HepG2 (cell line): ENCODE results near the gene DNAJC11. TPM values are rescaled to one million over a fixed set of nuclear protein-coding genes. Genes with fewer than 3 reads are reported as not detected.

Experiments
- ARNT2 ChIP-seq: sonication (generic); formaldehyde crosslinking; IDR thresholded peaks from 2 replicates; pipeline ENCODE4 v1.8.0; 2022; ENCODE audit warnings: mild to moderate bottlenecking, low read depth, missing genetic modification reagents, moderate library complexity
- DMAP1 ChIP-seq: IDR thresholded peaks from 2 replicates; pipeline ENCODE4 v1.6.1; 2016
- ELF3 ChIP-seq: IDR thresholded peaks from 2 replicates; pipeline ENCODE4 v1.6.1; 2016; ENCODE audit warnings: missing genetic modification reagents, missing compliant biosample characterization
- LCORL ChIP-seq, 2 experiments: fragments of 450-650 bp in 1 of 2; sonication (generic) in 1 of 2; formaldehyde crosslinking in 1 of 2; IDR thresholded peaks; 2 replicates each; pipeline versions ENCODE4 v1.5.0 to v1.6.1; 2017 to 2020; ENCODE audit warnings: antibody characterized with exemption in 1 of 2, missing genetic modification reagents in 1 of 2
- PHF8 ChIP-seq: sonication (generic); formaldehyde crosslinking; IDR thresholded peaks from 2 replicates; pipeline ENCODE4 v1.5.0; 2020; ENCODE audit warnings: missing genetic modification reagents
- RFX1 ChIP-seq: fragments of 450-650 bp; IDR thresholded peaks from 2 replicates; pipeline ENCODE4 v1.6.1; 2017
- SMAD1 ChIP-seq: sonication (generic); formaldehyde crosslinking; IDR thresholded peaks from 2 replicates; pipeline ENCODE4 v1.4.0; 2020; ENCODE audit warnings: missing genetic modification reagents, low read depth, mild to moderate bottlenecking, borderline replicate concordance
- SMC3 ChIP-seq: IDR thresholded peaks from 2 replicates; pipeline ENCODE4 v1.6.1; 2011; ENCODE audit warnings: low read length, improper control_type of control experiment
- SOX13 ChIP-seq, 3 experiments: fragments of 450-650 bp in 1 of 3; sonication (generic) in 1 of 3; formaldehyde crosslinking in 1 of 3; IDR thresholded peaks in 2 of 3; conservative IDR thresholded peaks in 1 of 3; 2 replicates each; pipeline versions ENCODE4 v1.5.0 to v1.6.1; 2016 to 2020; ENCODE audit warnings: antibody characterized with exemption in 1 of 3, mild to moderate bottlenecking in 1 of 3, missing compliant biosample characterization in 1 of 3, missing genetic modification reagents in 1 of 3, moderate library complexity in 1 of 3
- STAG1 ChIP-seq: sonication (generic); formaldehyde crosslinking; IDR thresholded peaks from 2 replicates; pipeline ENCODE4 v1.4.0; 2020; ENCODE audit warnings: missing genetic modification reagents
- TBX3 ChIP-seq: fragments of 450-650 bp; IDR thresholded peaks from 2 replicates; pipeline ENCODE4 v1.6.1; 2017; ENCODE audit warnings: antibody characterized with exemption, mild to moderate bottlenecking, inconsistent platforms, borderline replicate concordance
- ZBTB21 ChIP-seq: sonication (generic); formaldehyde crosslinking; IDR thresholded peaks from 2 replicates; pipeline ENCODE4 v1.4.0; 2020; ENCODE audit warnings: missing genetic modification reagents
- ZMAT3 ChIP-seq: sonication (generic); formaldehyde crosslinking; conservative IDR thresholded peaks from 2 replicates; pipeline ENCODE4 v1.7.0; 2021; ENCODE audit warnings: missing genetic modification reagents
- ZNF619 ChIP-seq: sonication (generic); formaldehyde crosslinking; IDR thresholded peaks from 2 replicates; pipeline ENCODE4 v1.4.0; 2020; ENCODE audit warnings: mild to moderate bottlenecking, missing genetic modification reagents
- ZNF674 ChIP-seq: sonication (generic); formaldehyde crosslinking; IDR thresholded peaks from 2 replicates; pipeline ENCODE4 v1.5.0; 2020; ENCODE audit warnings: low read depth, mild to moderate bottlenecking, missing genetic modification reagents
- ZNF75D ChIP-seq: sonication (generic); formaldehyde crosslinking; IDR thresholded peaks from 2 replicates; pipeline ENCODE4 v1.8.1; 2023; ENCODE audit warnings: missing genetic modification reagents, mild to moderate bottlenecking, borderline replicate concordance
- polyA plus RNA-seq, 8 experiments: library from polyadenylated mRNA; depleted of rRNA in 3 of 8; stranded (reverse) in 7 of 8; unstranded in 1 of 8; fragments of >200 nt; fragmentation: Illumina TruSeq in 4 of 8; extraction: Trizol in 4 of 8; gene quantifications; 2 replicates each; pipeline versions ENCODE4 v1.2.1 to v1.2.3, GENCODE V29; 2011 to 2016; ENCODE audit warnings: low read depth in 4 of 8, missing spikeins in 1 of 8, mixed read lengths in 1 of 8; ENCODE audit not compliant: insufficient read depth in 1 of 8
- total RNA-seq, 5 experiments: library from RNA; depleted of rRNA; stranded (reverse); fragments of >200 nt; fragmentation: Illumina TruSeq; extraction: Trizol; gene quantifications; 2 replicates each; pipeline ENCODE4 v1.2.3, GENCODE V29; 2016; ENCODE audit warnings: low read depth in 1 of 5
- TF ChIP-seq, protein P1 (sequence below): sonication (generic); formaldehyde crosslinking; IDR thresholded peaks from 2 replicates; pipeline ENCODE4 v1.5.0; 2020; ENCODE audit warnings: mild to moderate bottlenecking, missing genetic modification reagents
- TF ChIP-seq, protein P2 (sequence below): sonication (generic); formaldehyde crosslinking; IDR thresholded peaks from 2 replicates; pipeline ENCODE4 v1.8.1; 2023; ENCODE audit warnings: missing genetic modification reagents, inconsistent platforms, borderline replicate concordance
- TF ChIP-seq, protein P3 (sequence below): sonication (generic); formaldehyde crosslinking; conservative IDR thresholded peaks from 2 replicates; pipeline ENCODE4 v1.4.0; 2020; ENCODE audit warnings: missing genetic modification reagents
- TF ChIP-seq, protein P4 (sequence below): sonication (generic); formaldehyde crosslinking; IDR thresholded peaks from 2 replicates; pipeline ENCODE4 v1.4.0; 2020; ENCODE audit warnings: missing genetic modification reagents
- TF ChIP-seq, protein P5 (sequence below): sonication (generic); formaldehyde crosslinking; IDR thresholded peaks from 2 replicates; pipeline ENCODE4 v1.8.0; 2022; ENCODE audit warnings: mild to moderate bottlenecking, missing genetic modification reagents, borderline replicate concordance
- TF ChIP-seq, protein P6 (sequence below): sonication (generic); formaldehyde crosslinking; IDR thresholded peaks from 2 replicates; pipeline ENCODE4 v1.8.1; 2023; ENCODE audit warnings: missing genetic modification reagents, mild to moderate bottlenecking, borderline replicate concordance

Gene DNAJC11
- total and polyA plus RNA-seq, 2 of the 13 experiments (the other 11 are each of a cell fraction or from before 2014, with no cell fraction given): 25.1 to 47.6 TPM

DNA sequence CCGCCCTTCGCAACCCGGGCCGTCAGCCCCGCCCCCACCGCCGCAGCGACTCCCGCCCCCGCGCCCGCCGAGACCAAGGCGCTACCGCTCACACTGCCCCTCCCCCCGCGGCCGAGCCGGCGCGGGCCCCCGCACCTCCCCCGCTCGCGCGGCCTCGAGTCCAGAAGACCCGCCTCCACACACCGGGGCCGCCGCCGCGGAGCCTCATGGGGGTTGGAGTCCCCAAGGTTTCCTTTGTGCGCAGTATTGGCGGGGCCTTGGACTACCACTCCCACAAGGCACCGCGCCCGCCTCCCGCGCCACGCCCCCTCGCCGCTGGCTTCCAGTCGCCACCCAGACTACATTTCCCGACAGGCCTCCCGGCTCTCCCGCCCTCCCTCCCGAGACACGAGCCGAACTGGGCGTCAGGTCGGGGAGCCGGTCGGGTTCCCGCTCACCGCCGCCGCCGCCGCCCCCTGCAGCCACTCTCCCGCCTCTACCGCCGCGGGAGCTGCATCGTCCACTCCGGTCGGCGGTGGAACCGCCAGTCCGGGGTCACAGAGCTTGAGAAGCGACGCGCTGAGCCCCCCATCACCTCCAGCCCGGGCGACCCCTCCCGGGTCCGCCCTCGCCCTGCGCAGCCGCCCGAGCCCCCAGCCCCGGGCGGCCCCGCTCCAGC is 88.1 kb downstream of the DNAJC11 start, which contains the start of gene PHF13 (continued):
- TF ChIP-seq, protein P1, sequence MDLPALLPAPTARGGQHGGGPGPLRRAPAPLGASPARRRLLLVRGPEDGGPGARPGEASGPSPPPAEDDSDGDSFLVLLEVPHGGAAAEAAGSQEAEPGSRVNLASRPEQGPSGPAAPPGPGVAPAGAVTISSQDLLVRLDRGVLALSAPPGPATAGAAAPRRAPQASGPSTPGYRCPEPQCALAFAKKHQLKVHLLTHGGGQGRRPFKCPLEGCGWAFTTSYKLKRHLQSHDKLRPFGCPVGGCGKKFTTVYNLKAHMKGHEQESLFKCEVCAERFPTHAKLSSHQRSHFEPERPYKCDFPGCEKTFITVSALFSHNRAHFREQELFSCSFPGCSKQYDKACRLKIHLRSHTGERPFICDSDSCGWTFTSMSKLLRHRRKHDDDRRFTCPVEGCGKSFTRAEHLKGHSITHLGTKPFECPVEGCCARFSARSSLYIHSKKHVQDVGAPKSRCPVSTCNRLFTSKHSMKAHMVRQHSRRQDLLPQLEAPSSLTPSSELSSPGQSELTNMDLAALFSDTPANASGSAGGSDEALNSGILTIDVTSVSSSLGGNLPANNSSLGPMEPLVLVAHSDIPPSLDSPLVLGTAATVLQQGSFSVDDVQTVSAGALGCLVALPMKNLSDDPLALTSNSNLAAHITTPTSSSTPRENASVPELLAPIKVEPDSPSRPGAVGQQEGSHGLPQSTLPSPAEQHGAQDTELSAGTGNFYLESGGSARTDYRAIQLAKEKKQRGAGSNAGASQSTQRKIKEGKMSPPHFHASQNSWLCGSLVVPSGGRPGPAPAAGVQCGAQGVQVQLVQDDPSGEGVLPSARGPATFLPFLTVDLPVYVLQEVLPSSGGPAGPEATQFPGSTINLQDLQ (CRISPR knock-in tag): 0 out of 2 replicates have a peak, but pooled peaks have one; percentile 40
- TF ChIP-seq STAG1 (CRISPR knock-in tag): no peak
- TF ChIP-seq ELF3 (CRISPR knock-in tag): peak; percentile 33; the same call in 1 of the 2 replicates
- TF ChIP-seq DMAP1: no peak
- TF ChIP-seq, protein P2, sequence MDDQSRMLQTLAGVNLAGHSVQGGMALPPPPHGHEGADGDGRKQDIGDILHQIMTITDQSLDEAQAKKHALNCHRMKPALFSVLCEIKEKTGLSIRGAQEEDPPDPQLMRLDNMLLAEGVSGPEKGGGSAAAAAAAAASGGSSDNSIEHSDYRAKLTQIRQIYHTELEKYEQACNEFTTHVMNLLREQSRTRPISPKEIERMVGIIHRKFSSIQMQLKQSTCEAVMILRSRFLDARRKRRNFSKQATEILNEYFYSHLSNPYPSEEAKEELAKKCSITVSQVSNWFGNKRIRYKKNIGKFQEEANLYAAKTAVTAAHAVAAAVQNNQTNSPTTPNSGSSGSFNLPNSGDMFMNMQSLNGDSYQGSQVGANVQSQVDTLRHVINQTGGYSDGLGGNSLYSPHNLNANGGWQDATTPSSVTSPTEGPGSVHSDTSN (CRISPR knock-in tag): no peak
- TF ChIP-seq ZNF75D (CRISPR knock-in tag): no peak
- TF ChIP-seq, protein P3, sequence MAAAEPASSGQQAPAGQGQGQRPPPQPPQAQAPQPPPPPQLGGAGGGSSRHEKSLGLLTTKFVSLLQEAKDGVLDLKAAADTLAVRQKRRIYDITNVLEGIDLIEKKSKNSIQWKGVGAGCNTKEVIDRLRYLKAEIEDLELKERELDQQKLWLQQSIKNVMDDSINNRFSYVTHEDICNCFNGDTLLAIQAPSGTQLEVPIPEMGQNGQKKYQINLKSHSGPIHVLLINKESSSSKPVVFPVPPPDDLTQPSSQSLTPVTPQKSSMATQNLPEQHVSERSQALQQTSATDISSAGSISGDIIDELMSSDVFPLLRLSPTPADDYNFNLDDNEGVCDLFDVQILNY: peak; percentile 58
- TF ChIP-seq RFX1: no peak
- no peak for TF ChIP-seq ZBTB21 (CRISPR knock-in tag)
- TF ChIP-seq TBX3: no peak
- peak; percentile 41 for TF ChIP-seq ARNT2 (CRISPR knock-in tag)
- no peak; the same call in 1 of the 2 replicates for TF ChIP-seq ZMAT3 (CRISPR knock-in tag)
- no peak for TF ChIP-seq SOX13 (IDR thresholded peaks at IDR 0.05)
- no peak for TF ChIP-seq SOX13 (CRISPR knock-in tag; conservative IDR thresholded peaks at IDR 0.05 in 1 of 2, IDR thresholded peaks at IDR 0.05 in 1 of 2)
- TF ChIP-seq, protein P4, sequence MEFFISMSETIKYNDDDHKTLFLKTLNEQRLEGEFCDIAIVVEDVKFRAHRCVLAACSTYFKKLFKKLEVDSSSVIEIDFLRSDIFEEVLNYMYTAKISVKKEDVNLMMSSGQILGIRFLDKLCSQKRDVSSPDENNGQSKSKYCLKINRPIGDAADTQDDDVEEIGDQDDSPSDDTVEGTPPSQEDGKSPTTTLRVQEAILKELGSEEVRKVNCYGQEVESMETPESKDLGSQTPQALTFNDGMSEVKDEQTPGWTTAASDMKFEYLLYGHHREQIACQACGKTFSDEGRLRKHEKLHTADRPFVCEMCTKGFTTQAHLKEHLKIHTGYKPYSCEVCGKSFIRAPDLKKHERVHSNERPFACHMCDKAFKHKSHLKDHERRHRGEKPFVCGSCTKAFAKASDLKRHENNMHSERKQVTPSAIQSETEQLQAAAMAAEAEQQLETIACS: peak; percentile 90
- no peak for TF ChIP-seq ZNF674 (CRISPR knock-in tag)
- TF ChIP-seq SMC3: no peak
- no peak for TF ChIP-seq LCORL (IDR thresholded peaks at IDR 0.05)
- TF ChIP-seq LCORL (CRISPR knock-in tag; IDR thresholded peaks at IDR 0.05): peak; percentile 68; the same call in 1 of the 2 replicates
- no peak for TF ChIP-seq SMAD1 (CRISPR knock-in tag)
- peak; percentile 41 for TF ChIP-seq PHF8
- TF ChIP-seq, protein P5, sequence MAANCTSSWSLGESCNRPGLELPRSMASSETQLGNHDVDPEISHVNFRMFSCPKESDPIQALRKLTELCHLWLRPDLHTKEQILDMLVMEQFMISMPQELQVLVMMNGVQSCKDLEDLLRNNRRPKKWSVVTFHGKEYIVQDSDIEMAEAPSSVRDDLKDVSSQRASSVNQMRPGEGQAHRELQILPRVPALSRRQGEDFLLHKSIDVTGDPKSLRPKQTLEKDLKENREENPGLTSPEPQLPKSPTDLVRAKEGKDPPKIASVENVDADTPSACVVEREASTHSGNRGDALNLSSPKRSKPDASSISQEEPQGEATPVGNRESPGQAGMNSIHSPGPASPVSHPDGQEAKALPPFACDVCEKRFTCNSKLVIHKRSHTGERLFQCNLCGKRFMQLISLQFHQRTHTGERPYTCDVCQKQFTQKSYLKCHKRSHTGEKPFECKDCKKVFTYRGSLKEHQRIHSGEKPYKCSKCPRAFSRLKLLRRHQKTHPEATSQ (CRISPR knock-in tag): no peak
- TF ChIP-seq, protein P6, sequence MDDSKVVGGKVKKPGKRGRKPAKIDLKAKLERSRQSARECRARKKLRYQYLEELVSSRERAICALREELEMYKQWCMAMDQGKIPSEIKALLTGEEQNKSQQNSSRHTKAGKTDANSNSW: no peak
- no peak for TF ChIP-seq ZNF619
